HG03439 (cell line): ENCODE results near the gene SH3RF3.
"Not testable (repeated sequence)": the region's sequence is repeated elsewhere in the genome, so short reads cannot be mapped to it uniquely, and the experiment has no call there.

ENCODE experiments used
- ATAC-seq: cut with Tn5 transposase; IDR thresholded peaks from one replicate; pipeline ENCODE4 v1.9.1; 2021; ENCODE audit warnings: mild to moderate bottlenecking, moderate library complexity; ENCODE audit not compliant: unreplicated experiment

The SH3RF3 gene

GRCh38 chr2:109128616-109129355 lies at the start of gene SH3RF3:
SH3RF3 (plus strand) TSS chr2:109129205.
- no peak for ATAC-seq

DNA sequence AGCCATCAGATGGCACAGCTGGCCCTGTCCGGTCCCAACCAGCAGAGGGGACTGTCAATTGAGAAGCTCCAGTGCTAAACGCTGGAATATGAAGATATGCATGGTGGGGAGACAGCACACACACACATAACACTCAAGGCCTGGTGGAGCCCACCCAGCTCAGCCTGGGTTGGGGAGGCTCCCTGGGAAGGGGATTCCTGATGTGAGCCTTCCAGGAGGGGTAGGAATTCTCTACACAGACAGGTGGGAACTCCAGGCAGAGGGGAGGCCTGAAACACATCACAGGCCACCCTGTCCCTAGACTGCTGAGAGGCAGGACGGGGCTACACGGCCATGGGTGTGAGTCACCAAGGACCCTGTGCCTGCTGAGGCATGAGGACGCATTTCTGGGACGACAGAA lies 49.4 kb upstream of the SH3RF3 start:
- ATAC-seq, result no peak

DNA sequence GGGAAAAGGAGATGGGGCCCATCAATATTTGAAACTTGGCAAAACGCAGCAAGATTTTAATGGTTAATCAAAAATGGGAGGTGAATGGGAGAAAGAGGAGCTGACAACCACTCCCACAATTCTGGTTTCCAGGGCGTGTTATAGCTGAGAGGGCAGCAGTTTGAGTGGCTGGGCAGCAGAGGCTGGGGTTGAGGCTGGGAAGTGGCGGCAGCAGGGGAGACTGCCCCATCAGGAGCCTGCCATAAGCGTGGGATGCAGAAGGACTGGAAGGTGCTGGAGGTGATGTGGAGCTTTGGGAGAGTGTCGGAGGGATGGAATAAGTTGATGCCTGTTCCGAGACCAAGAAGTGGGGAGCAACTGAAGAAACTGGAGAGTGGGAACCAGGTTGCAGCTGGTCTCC lies 48.9 kb upstream of the SH3RF3 start:
- ATAC-seq, result no peak

DNA sequence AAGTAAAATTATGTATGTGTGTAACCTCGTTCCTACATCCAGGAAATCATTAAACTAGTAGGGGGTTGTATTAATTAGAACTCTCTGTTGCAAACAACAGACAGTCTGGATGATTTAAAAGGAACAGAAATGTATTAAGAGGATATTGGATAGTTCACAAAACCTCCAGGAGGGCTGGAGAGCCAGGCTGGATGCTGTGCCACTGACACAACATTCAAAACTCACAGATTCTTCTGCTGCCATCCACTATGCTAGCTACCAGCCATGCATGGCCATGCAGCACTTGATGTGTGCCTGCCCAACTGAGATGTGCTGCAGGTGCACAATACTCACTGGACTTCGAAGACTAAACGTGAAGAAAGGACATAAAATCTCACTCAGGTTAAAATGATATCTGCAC lies 48.2 kb upstream of the SH3RF3 start:
- no peak for ATAC-seq

DNA sequence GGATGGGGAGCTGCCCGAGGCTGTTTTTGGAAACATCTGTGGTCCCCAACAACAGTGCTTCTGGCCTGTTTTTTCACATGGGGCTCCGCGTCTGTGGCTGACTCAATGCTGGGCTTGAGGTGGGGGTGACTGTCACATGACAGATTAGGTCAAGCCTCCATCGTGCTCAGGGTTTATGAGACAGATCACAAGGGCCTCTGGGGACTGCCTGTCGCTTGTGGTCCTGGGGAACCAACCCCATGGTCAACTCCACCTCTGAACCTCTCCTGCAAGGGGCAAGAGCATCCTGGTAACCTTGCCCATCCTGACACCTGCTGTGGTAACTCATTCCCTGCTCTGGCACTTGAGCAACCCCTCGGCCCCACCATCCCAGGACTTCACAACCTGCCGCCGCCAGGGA lies 47.6 kb upstream of the SH3RF3 start:
- ATAC-seq, result no peak

GRCh38 chr2:109083771-109084170 lies 45.2 kb upstream of the SH3RF3 start:
- no peak for ATAC-seq

- ATAC-seq, result no peak
These were observed 44.7 kb upstream of the SH3RF3 start for GRCh38 chr2:109084341-109084740.

DNA sequence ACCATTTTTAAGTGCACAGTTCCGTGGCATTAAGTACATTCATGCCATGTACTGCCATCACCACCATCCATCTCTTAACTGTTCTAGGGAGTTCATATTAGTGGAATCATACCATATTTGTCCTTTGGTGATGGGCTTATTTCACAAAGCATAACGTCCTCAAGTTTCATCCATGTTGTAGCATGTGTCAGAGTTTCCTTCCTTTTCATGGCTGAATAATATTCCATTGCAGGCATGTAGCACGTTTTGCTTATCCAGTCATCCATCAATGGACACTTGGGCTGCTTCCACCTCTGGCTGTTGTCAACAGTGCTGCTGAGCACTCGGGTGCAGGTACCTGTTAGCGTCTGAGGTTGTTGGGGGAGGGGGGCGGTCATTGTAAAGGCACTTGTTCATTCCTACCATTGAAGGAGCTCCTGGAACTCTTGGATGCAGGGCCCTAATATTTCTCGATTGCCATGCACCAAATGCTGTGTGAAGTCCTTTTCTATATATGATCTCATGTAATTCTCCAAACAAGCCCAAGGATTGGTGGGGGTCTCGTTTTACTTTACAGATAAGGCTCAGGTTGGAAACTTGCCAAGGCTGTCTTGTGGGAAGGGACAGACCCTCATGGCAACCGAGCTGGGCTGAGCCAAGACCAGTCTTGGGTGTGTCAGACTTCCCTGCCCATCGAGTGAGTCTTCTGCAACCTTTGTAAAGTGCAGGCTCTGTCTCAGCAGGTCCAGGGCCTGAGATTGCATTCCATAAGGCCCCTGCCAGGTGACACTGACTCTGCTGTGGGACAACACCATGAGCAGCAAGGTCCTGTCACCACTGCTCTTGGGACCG lies 42.9 kb upstream of the SH3RF3 start:
- ATAC-seq, result no peak

- ATAC-seq, result no peak
These were observed 42.3 kb upstream of the SH3RF3 start for GRCh38 chr2:109086743-109087020.

DNA sequence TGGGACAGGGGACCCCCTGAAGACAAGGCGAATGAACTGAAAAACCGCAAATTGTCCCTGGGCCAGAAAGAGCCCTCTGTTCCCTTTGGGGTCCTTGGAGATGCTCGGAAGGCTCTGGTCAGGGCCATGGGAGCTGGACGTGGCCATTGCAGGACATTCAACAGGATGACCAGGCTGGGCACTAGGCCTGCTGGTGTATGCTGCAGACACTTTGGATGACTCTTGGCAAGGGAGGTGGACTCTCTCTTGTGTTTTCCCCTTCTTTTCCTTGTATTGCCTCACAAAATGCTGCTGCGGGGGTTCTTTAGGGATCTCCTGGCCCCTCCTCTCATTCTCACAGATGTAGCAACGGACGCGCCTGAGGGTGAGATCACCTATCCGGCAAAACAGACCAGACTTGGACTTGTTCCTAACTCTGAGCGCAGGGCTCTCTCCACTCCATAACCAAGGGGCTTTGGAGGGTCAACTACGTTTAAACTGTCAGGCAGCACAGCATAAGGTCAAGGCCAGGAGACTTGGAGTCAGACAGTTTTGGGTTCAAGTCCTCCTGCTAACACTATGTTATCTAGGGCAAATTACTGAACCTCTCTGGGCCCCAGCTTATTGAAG lies 41.8 kb upstream of the SH3RF3 start:
- ATAC-seq, result no peak

GRCh38 chr2:109089602-109090300 lies 39.3 kb upstream of the SH3RF3 start:
- no peak for ATAC-seq

- no peak for ATAC-seq
These were observed 37.5 kb upstream of the SH3RF3 start for GRCh38 chr2:109091526-109091925.

DNA sequence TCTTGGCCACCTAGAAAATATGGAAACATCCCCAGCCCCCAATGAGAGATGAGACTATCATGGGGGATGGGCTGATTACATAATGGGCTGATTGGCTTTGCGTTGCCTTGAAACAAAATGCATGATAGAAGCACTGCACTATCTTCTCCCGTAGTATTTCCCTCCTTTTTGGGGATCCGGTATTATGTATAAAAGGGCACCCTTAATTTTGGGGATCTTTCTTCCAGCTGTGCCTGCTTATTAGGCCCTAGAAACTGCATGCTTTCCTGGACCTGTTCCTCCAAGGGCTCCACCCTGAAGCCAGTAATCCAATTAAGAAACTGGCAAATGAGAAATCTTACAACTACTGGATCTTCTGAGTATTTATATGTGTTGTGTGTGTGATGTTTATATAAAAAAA lies 34.9 kb upstream of the SH3RF3 start:
- no peak for ATAC-seq

DNA sequence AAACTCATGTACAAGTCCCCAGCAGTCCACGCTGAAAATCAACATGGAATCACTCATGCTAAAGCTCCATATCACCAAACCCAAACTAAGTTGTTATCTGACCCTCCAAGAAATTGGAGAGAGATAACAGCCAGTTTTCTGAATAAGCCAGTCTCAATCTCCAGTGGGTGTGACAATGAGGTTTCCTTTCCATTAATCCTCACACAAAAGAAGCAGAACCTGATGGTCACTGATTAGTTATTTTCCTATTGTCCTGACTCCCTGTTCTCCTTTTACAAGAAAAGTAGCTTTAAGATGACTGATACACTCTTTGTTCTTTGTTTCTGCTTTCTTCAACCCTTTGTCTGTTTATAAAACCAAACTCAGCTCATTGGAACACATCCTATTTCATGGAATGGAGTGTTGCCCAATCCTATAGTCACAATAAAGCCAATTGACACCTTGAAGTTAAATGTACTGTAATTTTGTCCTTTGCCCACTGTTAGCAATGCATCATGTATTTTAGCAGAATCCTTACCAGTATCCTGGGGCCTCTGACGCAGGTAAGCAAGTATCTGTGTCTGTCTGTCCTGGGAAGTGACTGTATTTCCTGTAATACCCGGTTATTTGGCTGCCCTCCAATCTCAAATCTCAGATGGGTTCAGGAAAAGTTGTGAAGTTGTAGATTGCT lies 30.6 kb upstream of the SH3RF3 start:
- ATAC-seq, result no peak

- ATAC-seq, result no peak
These were observed 30.1 kb upstream of the SH3RF3 start for GRCh38 chr2:109098921-109099273.

- no peak for ATAC-seq
These were observed 26.3 kb upstream of the SH3RF3 start for GRCh38 chr2:109102588-109103233.

DNA sequence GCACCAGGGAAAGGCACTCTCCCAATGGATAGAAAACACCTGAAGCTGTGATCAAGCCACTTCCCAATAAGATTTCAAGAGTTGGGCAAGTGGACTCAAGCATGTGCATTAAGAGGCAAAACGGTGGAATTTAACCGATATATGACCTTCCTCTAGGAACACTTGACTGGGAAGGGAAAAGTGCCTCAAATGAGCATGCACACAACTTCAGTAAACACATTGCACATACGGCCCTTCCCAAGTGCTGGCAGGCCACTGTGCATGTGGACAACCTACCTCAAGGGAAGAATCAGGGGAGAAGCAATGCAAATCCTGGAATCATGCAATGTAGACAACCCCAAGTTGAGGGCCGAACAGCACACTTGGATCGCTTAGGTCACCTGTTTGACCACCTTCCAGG lies 23.9 kb upstream of the SH3RF3 start:
- ATAC-seq, result no peak

GRCh38 chr2:109108740-109109139 lies 20.3 kb upstream of the SH3RF3 start:
- ATAC-seq, result no peak

DNA sequence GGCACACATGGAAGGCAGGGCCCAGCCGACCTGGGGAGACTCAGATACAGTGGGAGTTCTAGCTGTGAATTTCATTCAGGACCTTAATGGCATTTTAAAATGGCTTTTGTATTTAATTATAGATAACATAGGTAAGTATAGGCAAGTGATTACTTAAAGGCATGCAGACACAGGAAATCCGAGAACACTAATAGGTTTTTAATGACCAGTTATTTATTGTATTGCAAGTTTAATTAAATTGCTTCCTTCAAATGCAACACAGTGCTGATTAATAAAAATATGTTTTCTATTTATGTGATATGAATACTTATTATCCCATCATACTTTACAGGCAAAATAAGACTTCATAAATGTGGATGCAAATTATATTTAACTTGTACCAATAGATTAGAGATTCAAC lies 19.7 kb upstream of the SH3RF3 start:
- no peak for ATAC-seq

- ATAC-seq, result no peak
These were observed 18.8 kb upstream of the SH3RF3 start for GRCh38 chr2:109110170-109110569.

DNA sequence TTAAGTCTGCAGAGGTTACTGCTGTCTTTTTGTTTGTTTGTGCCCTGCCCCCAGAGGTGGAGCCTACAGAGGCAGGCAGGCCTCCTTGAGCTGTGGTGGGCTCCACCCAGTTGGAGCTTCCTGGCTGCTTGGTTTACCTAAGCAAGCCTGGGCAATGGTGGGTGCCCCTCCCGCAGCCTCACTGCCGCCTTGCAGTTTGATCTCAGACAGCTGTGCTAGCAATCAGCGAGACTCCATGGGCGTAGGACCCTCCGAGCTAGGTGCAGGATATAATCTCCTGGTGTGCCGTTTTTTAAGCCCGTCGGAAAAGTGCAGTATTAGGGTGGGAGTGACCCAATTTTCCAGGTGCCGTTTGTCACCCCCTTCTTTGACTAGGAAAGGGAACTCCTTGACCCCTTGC lies 11.8 kb upstream of the SH3RF3 start:
- not testable (repeated sequence) for ATAC-seq
